HL-60/S4 (cell line): ENCODE data around the gene SSR1.

Experiments
- in situ Hi-C: fragments of 300-500 bp; cut with MboI; formaldehyde crosslinking; loops from 2 replicates; pipeline ENCODE4 v1.14.3; 2022; ENCODE audit warnings: low sequenced_read_pairs

The SSR1 gene

DNA sequence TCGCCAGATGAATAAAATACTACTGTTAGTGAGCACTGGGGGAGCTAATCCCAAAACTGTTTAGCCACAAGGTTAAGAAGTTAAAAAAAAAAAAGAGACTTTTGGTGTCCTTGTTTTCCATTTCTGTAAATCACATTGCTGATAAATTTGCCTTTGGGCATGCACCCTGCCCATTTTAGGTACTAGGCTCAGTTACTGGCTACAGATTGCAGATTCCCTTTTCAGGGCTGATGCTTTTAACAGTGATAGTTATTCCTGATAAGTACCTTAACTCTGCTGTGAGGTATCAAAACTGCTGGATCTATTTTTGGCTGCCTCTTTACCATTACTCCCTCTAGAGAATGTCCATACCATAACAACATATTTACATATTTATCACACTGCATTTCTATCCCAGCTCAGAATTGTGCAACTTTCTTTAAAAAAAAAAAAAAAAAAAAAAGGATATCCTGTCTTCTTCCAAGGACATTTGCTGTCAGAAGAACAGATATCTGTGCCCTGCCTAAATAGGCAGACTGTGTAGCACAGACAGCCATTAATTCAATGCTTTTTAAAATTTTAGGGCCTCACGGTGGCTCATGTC, 94.5 kb downstream of the SSR1 start:
- in situ Hi-C loops = no loop called here
